NCI-H2107 treated with DMSO at 0.1 percent for 48 hours (cell line): ENCODE results near the gene DAP3.
"Not testable (repeated sequence)": the region's sequence is repeated elsewhere in the genome, so short reads cannot be mapped to it uniquely, and the experiment has no call there.

Source experiments
- DNase-seq: peaks from one replicate; lab custom pipeline; 2025; ENCODE audit not compliant: unreplicated experiment; lab: John Stamatoyannopoulos, UW

The DAP3 gene

GRCh38 chr1:155715777-155716176 is 26.9 kb downstream of the DAP3 start:
- DNase-seq: no peak

GRCh38 chr1:155717041-155717440 is 28.1 kb downstream of the DAP3 start:
- DNase-seq: no peak

GRCh38 chr1:155718524-155719115 is 29.7 kb downstream of the DAP3 start:
- DNase-seq: not testable (repeated sequence)

- DNase-seq: no peak
Measured at GRCh38 chr1:155719703-155720102, 30.8 kb downstream of the DAP3 start.

- no peak for DNase-seq
Measured at GRCh38 chr1:155725142-155725541, 36.3 kb downstream of the DAP3 start.

GRCh38 chr1:155729031-155729898 is 40.4 kb downstream of the DAP3 start:
- DNase-seq: peak; percentile 44

GRCh38 chr1:155740995-155741394 is 52.1 kb downstream of the DAP3 start:
- DNase-seq: no peak

- no peak for DNase-seq
Measured at GRCh38 chr1:155741908-155742307, 53.0 kb downstream of the DAP3 start.

GRCh38 chr1:155744711-155745283 is 55.9 kb downstream of the DAP3 start:
- no peak for DNase-seq

GRCh38 chr1:155745284-155746228 is 56.7 kb downstream of the DAP3 start:
- DNase-seq: peak; percentile 88

GRCh38 chr1:155747586-155747985 is 58.7 kb downstream of the DAP3 start:
- not testable (repeated sequence) for DNase-seq

- DNase-seq: not testable (repeated sequence)
Measured at GRCh38 chr1:155748141-155748540, 59.2 kb downstream of the DAP3 start.

GRCh38 chr1:155759017-155759416 is 70.1 kb downstream of the DAP3 start:
- DNase-seq: not testable (repeated sequence)

- no peak for DNase-seq
Measured at GRCh38 chr1:155759966-155760630, 71.2 kb downstream of the DAP3 start.

- no peak for DNase-seq
Measured at GRCh38 chr1:155760751-155761475, 72.0 kb downstream of the DAP3 start.

- DNase-seq: no peak
Measured at GRCh38 chr1:155761736-155762405, 73.0 kb downstream of the DAP3 start.

- DNase-seq: not testable (repeated sequence)
Measured at GRCh38 chr1:155763090-155763815, 74.4 kb downstream of the DAP3 start.

- DNase-seq: not testable (repeated sequence)
Measured at GRCh38 chr1:155763989-155764388, 75.1 kb downstream of the DAP3 start.
